Large intestine (tissue), 3 donors: Measurements from ENCODE around the gene THAP4. TPM values are rescaled to one million over a fixed set of nuclear protein-coding genes. Genes with fewer than 3 reads are reported as not detected.
A peak's percentile ranks its signal among the peaks of the same experiment; 100 is the strongest.

Source experiments
- DNase-seq, 2 donors: peaks; one replicate each; pipeline versions ENCODE4 v3.0.0 to v3.0.0-alpha.2; 2013
- H3K27ac ChIP-seq: one replicate; pipeline ENCODE4 v1.5.1; 2013; ENCODE audit warnings: low read length
- H3K27me3 ChIP-seq: 2 replicates; pipeline ENCODE4 v1.6.1; 2013; ENCODE audit warnings: low read length; ENCODE audit not compliant: control insufficient read depth, insufficient read depth
- H3K36me3 ChIP-seq: 2 replicates; pipeline ENCODE4 v1.6.1; 2013; ENCODE audit warnings: low read length; ENCODE audit not compliant: control insufficient read depth, insufficient read depth
- H3K4me1 ChIP-seq: one replicate; pipeline ENCODE4 v1.6.1; 2013; ENCODE audit warnings: low read length; ENCODE audit not compliant: control insufficient read depth, insufficient read depth
- H3K4me3 ChIP-seq: one replicate; pipeline ENCODE4 v1.5.1; 2013; ENCODE audit warnings: low read length
- H3K9me3 ChIP-seq: one replicate; pipeline ENCODE4 v1.6.1; 2013; ENCODE audit warnings: mild to moderate bottlenecking, low read depth, low read length, moderate library complexity; ENCODE audit not compliant: control insufficient read depth
- WGBS: methylation state at CpG from one replicate; pipeline ENCODE4 v1.1.5; 2013; ENCODE audit warnings: low lambda C conversion rate; ENCODE audit not compliant: insufficient coverage; 5-methylcytosine and 5-hydroxymethylcytosine counted together
- polyA plus RNA-seq: library from polyadenylated mRNA; unstranded; fragments of 120-200 nt; gene quantifications from one replicate; pipeline ENCODE4 v1.2.1, GENCODE V29; 2013

Gene THAP4
- polyA plus RNA-seq, 1 donor = 35.7 TPM

DNA sequence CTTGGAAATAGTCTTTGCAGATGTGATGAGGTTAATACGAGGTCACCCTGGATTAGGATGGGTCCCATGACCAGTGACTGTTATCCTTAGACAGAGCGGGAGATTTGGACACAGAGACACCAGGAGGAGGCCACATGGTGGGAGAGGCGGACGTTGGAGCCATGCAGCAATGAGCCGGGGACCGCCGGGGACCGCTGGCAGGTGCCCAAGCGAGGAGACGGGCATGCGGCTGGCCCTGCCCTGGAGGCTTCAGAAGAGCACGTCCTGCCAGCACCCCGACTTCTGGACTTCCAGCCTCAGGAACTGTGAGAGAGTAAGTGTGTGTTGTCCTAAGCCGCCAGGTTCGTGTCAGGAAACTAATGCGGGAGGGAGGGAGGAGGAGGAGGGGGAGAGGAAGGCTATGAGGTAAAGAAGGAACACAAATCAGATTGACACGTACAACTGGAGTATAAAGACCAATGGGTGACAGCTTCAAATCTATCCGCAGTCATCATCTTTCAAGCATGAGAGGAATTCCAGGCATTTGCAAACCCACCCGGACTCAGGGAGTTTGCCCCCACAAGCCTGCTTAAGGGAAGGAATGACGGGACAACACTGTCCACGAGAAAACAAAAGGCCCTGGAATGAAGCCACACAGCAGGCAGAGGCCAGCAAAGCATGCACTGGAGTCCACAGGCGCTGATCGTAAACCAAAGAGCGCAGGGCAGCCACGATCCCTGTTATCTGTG lies 90.0 kb downstream of the THAP4 start:
- DNase-seq = no peak
- H3K36me3 ChIP-seq = no peaks in the 10 kb centered on the region
- peaks cover 2% of the 10 kb centered on the region for H3K4me1 ChIP-seq
- H3K27me3 ChIP-seq = peaks cover 45% of the 10 kb centered on the region
- H3K9me3 ChIP-seq = no peaks in the 10 kb centered on the region
- H3K27ac ChIP-seq = no peak overlapping the region
- H3K4me3 ChIP-seq = no peak overlapping the region
- WGBS = 40% methylated on average over 1 of the region's 25 CpGs

DNA sequence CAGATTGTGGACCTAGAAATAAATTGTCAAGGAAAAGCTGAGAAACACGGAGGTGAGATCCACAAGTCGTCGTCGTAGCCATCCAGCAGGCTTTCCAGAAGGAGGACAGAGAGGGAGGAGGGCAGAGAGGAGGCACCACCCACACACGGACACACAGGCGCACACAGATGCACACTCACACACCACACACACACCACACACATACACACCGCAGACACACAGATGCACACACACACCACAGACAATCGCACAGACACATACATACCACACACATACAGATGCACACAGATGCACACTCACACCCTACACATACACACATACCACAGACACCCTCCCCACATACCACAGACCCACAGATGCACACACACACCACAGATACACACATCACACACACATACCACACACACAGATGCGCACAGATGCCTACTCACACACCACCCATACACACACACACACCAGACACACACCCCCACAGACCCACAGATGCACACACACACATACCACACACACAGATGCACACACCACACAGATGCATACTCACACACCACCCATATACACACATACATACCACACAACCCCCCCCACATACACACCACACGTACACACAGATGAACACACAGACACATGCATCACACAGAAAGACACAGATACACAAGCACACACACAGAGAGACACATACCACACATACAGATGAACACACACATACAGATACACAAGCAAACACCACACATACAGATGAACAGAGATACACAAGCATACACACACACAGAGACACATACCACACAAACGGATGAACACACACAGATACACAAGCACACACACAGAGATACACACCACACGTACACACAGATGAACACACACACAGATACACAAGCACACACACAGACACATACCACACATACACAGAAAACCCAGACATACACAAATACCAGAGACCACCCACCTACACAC lies 91.2 kb downstream of the THAP4 start:
- Histone ChIP-seq H3K9me3 (peaks cover 8% of the 10 kb centered on the region), H3K36me3 (no peaks in the 10 kb centered on the region), H3K27ac (no peak overlapping the region), H3K4me3 (no peak overlapping the region), H3K4me1 (peaks cover 6% of the 10 kb centered on the region), H3K27me3 (peaks cover 53% of the 10 kb centered on the region)
- DNase-seq = no peak
- no CpG with 5 or more reads among the region's 12 CpGs for WGBS

DNA sequence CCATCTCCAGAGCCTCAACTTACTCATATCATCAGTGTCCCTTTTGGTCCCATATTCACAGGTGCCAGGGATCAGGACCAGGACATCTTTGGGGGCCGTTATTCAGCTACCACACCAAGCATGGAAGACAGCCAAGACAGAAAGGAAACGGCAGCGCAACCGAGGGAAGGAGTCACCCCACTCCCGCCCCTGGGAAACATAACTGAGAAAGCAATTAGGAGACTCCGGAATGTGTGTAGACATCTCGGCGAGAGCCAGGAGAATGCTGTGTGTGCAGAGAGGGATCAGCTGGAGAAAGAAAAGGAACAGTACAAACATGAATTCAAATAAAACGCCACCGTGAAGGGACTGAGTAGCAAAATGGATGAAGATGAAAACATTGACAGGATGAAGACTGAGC lies 91.9 kb downstream of the THAP4 start:
- Histone ChIP-seq H3K4me1 (peaks cover 5% of the 10 kb centered on the region), H3K36me3 (no peaks in the 10 kb centered on the region), H3K4me3 (no peak overlapping the region), H3K27ac (no peak overlapping the region), H3K27me3 (peaks cover 55% of the 10 kb centered on the region), H3K9me3 (peaks cover 8% of the 10 kb centered on the region)
- no peak for DNase-seq
- 80% methylated on average over 1 of the region's 10 CpGs for WGBS

DNA sequence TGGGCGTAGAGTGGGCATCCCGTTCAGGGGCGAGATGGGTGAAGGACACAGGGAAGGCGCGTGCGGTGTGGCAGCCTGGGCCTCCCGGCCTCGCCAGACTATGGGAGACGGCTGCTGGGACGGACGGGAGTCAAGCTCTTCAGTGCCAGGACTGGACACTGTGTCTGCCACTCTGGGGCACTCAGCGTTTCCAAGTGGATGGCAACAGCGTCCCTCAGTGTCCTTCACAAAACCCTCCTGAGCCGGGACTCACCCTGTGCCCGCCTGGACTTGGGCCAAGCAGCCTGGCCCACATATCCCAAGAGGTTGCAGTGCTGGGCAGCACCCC lies 94.7 kb downstream of the THAP4 start:
- H3K27me3 ChIP-seq = peaks cover 45% of the 10 kb centered on the region
- DNase-seq = no peak
- no CpG with 5 or more reads among the region's 15 CpGs for WGBS
- peaks cover 8% of the 10 kb centered on the region for H3K9me3 ChIP-seq
- no peak overlapping the region for H3K4me3 ChIP-seq
- no peaks in the 10 kb centered on the region for H3K36me3 ChIP-seq
- H3K27ac ChIP-seq = no peak overlapping the region
- peaks cover 5% of the 10 kb centered on the region for H3K4me1 ChIP-seq

DNA sequence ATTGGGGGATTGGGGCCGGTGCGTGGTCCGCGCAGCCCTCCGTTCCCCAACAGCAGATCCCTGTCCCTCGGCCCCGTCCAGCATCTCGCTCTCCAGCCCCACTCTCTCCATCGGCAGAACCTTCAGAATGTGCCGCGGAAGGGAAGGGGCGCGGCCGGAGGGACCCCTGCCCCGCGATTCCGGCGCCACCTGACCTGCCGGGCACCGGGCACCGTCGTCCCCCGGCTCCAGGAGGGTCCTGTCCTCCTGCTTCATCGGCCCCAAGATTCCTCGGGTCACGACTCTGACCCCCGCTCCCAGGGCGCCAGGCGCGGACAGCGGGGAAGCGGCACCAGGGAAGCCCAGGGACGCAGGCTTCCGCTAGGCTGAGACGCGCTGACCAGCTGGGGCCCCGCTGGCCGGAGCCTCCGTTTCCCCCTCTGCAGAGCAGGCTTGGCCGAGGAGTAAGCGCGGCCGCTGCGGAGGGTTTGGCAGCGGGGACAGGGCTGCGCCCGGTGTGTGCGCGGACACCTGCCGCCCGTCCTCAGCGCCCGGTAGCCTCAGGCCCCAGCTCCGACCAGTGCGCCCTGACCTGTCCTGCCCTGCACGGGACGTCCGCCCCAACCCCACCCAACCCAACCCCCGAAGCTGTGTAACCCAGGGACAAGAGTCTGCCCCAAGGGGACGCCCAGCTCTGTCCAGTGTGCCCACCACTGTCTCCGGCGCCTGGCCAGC lies 95.2 kb downstream of the THAP4 start:
- Histone ChIP-seq H3K4me3 (no peak overlapping the region), H3K27me3 (peaks cover 40% of the 10 kb centered on the region), H3K9me3 (peaks cover 8% of the 10 kb centered on the region), H3K27ac (no peak overlapping the region), H3K36me3 (no peaks in the 10 kb centered on the region), H3K4me1 (peaks cover 5% of the 10 kb centered on the region)
- no CpG with 5 or more reads among the region's 62 CpGs for WGBS
- DNase-seq = no peak

DNA sequence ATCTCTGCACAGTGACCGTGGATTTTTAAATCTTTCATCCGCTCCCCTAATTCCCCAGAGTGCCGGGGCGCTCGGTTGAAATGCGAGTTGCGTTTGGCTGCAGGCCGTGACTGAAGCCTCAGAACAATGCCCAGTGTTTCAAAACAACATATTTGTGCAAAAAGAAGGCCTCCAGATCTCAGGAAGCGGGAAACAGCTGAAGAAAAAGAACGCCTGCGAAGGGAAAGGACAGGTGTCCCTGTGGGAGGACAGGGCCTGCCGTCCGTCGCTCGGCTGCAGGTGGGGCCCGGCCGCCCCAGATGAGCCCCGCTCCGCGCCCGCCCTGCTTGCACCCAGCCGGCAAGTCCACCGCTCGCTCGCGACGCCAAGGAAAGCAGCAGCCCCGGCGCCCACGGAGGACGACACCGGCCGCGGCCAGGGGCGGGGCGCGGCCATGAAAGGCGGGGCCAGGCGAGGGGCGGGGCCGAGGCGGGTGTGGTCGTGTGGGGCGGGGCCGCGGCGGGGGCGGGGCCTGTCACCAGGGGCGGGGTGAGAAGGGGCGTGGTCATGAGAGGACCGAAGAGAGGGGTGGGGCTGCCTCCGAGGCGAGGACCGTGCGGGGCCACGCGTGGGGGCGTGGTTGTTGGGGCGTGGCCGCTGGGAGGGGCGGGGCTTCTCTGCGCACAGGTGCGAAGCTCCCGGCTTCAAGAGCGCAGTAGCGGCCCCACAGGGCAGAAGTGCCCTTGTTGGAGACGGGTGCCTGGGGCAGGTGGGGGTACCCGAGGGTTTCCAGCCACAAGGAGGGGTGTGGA lies 96.0 kb downstream of the THAP4 start:
- Histone ChIP-seq H3K36me3 (no peaks in the 10 kb centered on the region), H3K27me3 (peaks cover 37% of the 10 kb centered on the region), H3K9me3 (peaks cover 8% of the 10 kb centered on the region), H3K4me1 (peaks cover 5% of the 10 kb centered on the region), H3K4me3 (no peak overlapping the region), H3K27ac (no peak overlapping the region)
- DNase-seq = peak in 1 of 2 donors; percentile 40
- WGBS = no CpG with 5 or more reads among the region's 68 CpGs

DNA sequence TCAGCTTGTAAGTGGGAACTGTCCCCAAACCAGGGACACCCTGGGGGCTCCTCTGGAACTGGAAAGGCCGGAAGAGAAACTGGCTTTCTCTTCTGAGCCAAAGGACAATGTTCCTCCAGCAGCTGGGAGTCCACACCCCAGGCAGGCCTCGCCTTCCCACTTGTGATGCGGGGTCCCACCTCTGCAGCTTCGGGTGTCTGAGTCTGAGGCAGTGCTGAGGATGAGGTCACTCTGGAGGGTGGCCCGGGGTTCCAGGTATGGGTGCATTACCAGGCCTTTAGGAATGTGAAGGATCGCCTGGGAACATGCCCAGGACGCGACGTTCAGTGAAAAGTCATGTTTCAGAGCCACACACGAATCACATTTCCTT lies 96.6 kb downstream of the THAP4 start:
- Histone ChIP-seq H3K36me3 (no peaks in the 10 kb centered on the region), H3K4me3 (no peak overlapping the region), H3K9me3 (peaks cover 8% of the 10 kb centered on the region), H3K4me1 (peaks cover 5% of the 10 kb centered on the region), H3K27ac (no peak overlapping the region), H3K27me3 (peaks cover 37% of the 10 kb centered on the region)
- no peak for DNase-seq
- no CpG with 5 or more reads among the region's 10 CpGs for WGBS

DNA sequence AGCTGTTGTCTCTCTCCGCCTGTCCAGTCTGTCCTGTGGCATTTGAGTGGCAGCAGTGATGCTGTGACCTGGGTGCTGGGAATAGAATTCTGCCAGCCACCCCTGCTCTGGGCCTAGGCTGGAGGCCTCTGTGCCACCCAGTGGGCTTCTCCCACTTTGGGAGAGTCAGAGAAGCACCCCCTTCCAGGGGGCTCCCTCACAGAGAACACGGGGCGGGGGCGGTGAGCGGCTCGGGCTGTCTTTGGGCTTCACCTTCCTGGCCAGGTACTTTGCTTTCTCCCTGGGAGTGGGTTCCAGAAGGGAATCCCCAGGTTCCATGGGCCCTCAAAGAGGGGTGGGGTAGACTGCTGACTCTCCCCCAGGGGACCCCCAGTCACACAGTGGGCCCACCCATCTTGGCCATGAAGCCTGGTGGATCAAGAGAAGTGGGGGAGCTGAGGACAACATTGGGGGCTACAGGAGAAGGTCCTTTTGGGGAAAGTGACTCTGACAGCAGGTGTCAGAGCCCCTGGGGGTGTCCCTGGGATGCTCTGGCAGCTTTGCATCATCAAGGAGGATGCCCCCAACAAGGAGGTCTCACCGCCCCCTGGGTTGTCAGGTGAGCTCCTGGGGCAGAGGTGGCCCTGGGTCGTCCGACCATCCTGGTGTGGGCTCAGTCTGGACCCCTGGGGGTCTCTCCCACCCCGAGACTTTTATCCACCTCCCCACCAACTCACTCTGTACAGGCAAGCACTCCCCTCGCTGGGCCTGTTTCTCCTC lies 97.2 kb downstream of the THAP4 start:
- Histone ChIP-seq H3K9me3 (peaks cover 8% of the 10 kb centered on the region), H3K27ac (no peak overlapping the region), H3K4me3 (no peak overlapping the region), H3K36me3 (no peaks in the 10 kb centered on the region), H3K4me1 (peaks cover 5% of the 10 kb centered on the region), H3K27me3 (peaks cover 32% of the 10 kb centered on the region)
- no peak for DNase-seq
- no CpG with 5 or more reads among the region's 11 CpGs for WGBS

DNA sequence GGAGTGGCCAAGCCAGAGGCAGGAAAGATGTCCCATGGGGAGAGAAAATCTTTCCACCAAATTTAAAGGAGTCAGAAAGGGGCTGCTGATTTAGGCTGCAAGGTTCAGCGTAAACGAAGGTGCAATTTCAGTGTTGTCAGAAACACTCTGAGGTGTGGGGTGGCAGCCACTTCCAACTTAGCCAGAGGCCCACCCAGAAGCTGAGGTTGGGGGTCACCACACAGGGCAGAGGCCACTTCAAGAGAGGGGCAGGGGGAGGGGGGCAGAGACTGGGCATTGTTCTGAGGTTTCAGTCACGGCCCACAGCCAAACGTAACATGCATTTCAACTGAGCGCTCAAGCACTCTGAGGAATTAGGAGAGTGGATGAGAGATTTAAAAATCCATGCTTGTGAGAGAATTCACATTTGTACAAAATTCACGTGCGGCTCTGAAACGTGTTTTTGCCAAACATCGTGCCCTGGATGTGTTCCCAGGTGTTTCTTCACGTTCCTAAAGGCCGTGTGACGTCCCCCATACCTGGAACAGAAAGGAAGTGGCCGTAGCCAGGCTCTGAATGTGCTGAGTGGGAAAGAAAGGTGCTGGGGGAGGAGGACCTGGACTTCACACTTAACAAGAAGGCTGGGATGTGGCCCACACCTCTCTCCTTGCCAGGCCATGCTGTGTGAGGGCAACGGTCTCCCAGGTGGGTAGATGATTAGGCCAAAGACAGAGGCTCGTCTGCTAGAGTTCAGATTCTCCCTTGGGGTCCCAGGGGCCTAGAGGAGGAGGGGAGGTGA lies 97.9 kb downstream of the THAP4 start:
- no CpG with 5 or more reads among the region's 15 CpGs for WGBS
- H3K4me3 ChIP-seq = no peak overlapping the region

More for the DNA sequence above, 97.9 kb downstream of the THAP4 start:
- DNase-seq = no peak
- Histone ChIP-seq H3K27ac (no peak overlapping the region), H3K4me1 (peaks cover 5% of the 10 kb centered on the region), H3K27me3 (peaks cover 28% of the 10 kb centered on the region), H3K36me3 (no peaks in the 10 kb centered on the region), H3K9me3 (peaks cover 8% of the 10 kb centered on the region)
